Neural cell (in vitro differentiated cells): ENCODE data around the gene COX7A2L.

Experiments used
- CTCF ChIP-seq: fragments of 450-650 bp; IDR thresholded peaks from 2 replicates; pipeline ENCODE4 v1.5.1; 2014; ENCODE audit warnings: antibody characterized with exemption, mild to moderate bottlenecking, moderate library complexity; ENCODE audit not compliant: poor library complexity, severe bottlenecking
- EP300 ChIP-seq: fragments of 450-650 bp; conservative IDR thresholded peaks from 2 replicates; pipeline ENCODE4 v1.6.1; 2014; ENCODE audit warnings: antibody characterized with exemption, mild to moderate bottlenecking, moderate library complexity; ENCODE audit not compliant: poor library complexity, severe bottlenecking
- EZH2 ChIP-seq: fragments of 200-600, 300-800 bp; shearing (Covaris generic), sonication (generic); IDR thresholded peaks from 2 replicates; pipeline ENCODE4 v1.6.1; 2014; ENCODE audit warnings: antibody characterized with exemption, low read length, borderline replicate concordance, mild to moderate bottlenecking; ENCODE audit not compliant: insufficient read depth, poor library complexity, severe bottlenecking
- MXI1 ChIP-seq: fragments of 450-650 bp; conservative IDR thresholded peaks from 2 replicates; pipeline ENCODE4 v1.6.1; 2014; ENCODE audit warnings: antibody characterized with exemption, mild to moderate bottlenecking; ENCODE audit not compliant: poor library complexity, severe bottlenecking
- POLR2AphosphoS5 ChIP-seq: IDR thresholded peaks from 2 replicates; pipeline ENCODE4 v1.6.1; 2012
- RAD21 ChIP-seq: fragments of 450-650 bp; conservative IDR thresholded peaks from 2 replicates; pipeline ENCODE4 v1.6.1; 2014; ENCODE audit warnings: antibody characterized with exemption, mild to moderate bottlenecking, moderate library complexity
- REST ChIP-seq: IDR thresholded peaks from 2 replicates; pipeline ENCODE4 v1.6.1; 2012; ENCODE audit warnings: borderline replicate concordance
- SMC3 ChIP-seq: fragments of 450-650 bp; conservative IDR thresholded peaks from 2 replicates; pipeline ENCODE4 v1.6.1; 2014; ENCODE audit warnings: antibody characterized with exemption, mild to moderate bottlenecking, moderate library complexity; ENCODE audit not compliant: poor library complexity
- TAF1 ChIP-seq: IDR thresholded peaks from 2 replicates; pipeline ENCODE4 v1.6.1; 2012; ENCODE audit warnings: low read depth

GRCh38 chr2:42324949-42325348 is 36.1 kb downstream of the COX7A2L start:
- TF ChIP-seq RAD21, result no peak
- TF ChIP-seq POLR2AphosphoS5, result no peak
- TF ChIP-seq CTCF, result no peak
- TF ChIP-seq EP300, result no peak
- TF ChIP-seq REST, result no peak
- TF ChIP-seq EZH2, result no peak
- TF ChIP-seq MXI1, result no peak
- no peak for TF ChIP-seq SMC3
- no peak for TF ChIP-seq TAF1
